Gastrocnemius medialis (tissue), 4 donors: ENCODE data around the gene STC2. TPM values are rescaled to one million over a fixed set of nuclear protein-coding genes. Genes with fewer than 3 reads are reported as not detected.
A peak's percentile ranks its signal among the peaks of the same experiment; 100 is the strongest.

ENCODE experiments used
- ATAC-seq, 2 donors: fragments of 150-250 bp; one replicate each; pipeline ENCODE4 v1.9.1; 2016
- DNase-seq, 2 donors: peaks; one replicate each; pipeline ENCODE4 v3.0.0-alpha.2; 2019
- H3K27ac ChIP-seq, 4 donors: fragments of 200-600 bp; sonication (generic); 1 replicate in 1 of 4; 2 replicates in 3 of 4; pipeline ENCODE4 v1.5.1; 2016 to 2018; ENCODE audit warnings: mild to moderate bottlenecking in 2 of 4, moderate library complexity in 1 of 4
- H3K27me3 ChIP-seq, 3 donors: fragments of 200-600 bp; sonication (generic) in 2 of 3; 1 replicate in 1 of 3; 2 replicates in 2 of 3; pipeline versions ENCODE4 v1.5.1 to v1.6.0; 2016 to 2019; ENCODE audit warnings: mild to moderate bottlenecking in 1 of 3, moderate library complexity in 1 of 3
- H3K36me3 ChIP-seq, 2 donors: fragments of 200-600 bp; sonication (generic) in 1 of 2; one replicate each; pipeline ENCODE4 v1.5.1; 2017 to 2018
- H3K4me1 ChIP-seq, 2 donors: fragments of 200-600 bp; sonication (generic) in 1 of 2; one replicate each; pipeline ENCODE4 v1.5.1; 2016 to 2017; ENCODE audit warnings: mild to moderate bottlenecking in 2 of 2
- H3K4me3 ChIP-seq, 4 donors: fragments of 200-600 bp; sonication (generic) in 3 of 4; 1 replicate in 1 of 4; 2 replicates in 3 of 4; pipeline ENCODE4 v1.5.1; 2016 to 2019; ENCODE audit warnings: mild to moderate bottlenecking in 2 of 4
- H3K9me3 ChIP-seq, 3 donors: fragments of 200-600 bp; sonication (generic) in 2 of 3; 1 replicate in 1 of 3; 2 replicates in 2 of 3; pipeline ENCODE4 v1.5.1; 2016 to 2019
- POLR2A ChIP-seq, 2 donors: fragments of 450-650 bp; IDR thresholded peaks; one replicate each; pipeline ENCODE4 v1.6.1; 2017; ENCODE audit warnings: antibody characterized with exemption in 2 of 2, mild to moderate bottlenecking in 2 of 2, moderate library complexity in 2 of 2
- in situ Hi-C, 4 donors: fragments of 200-750 bp; cut with MboI; loops; one replicate each; pipeline versions ENCODE4 v1.15.0 to v1.8.0; 2017; ENCODE audit warnings: low sequenced_read_pairs in 4 of 4
- intact Hi-C: fragments of 100-400 bp; cut with DNase I; formaldehyde crosslinking; loops from one replicate; pipeline ENCODE4 v1.15.1; 2023; ENCODE audit warnings: low total_unique reads
- total RNA-seq, 4 donors: library from RNA; depleted of rRNA; stranded (reverse); fragments of >200 nt; gene quantifications; one replicate each; pipeline versions ENCODE4 v1.1.0 to v1.2.3, GENCODE V29; 2016
- TF ChIP-seq, protein P1 (sequence below), 5 experiments: fragments of 450-650 bp in 3 of 5; fragments of 200-600 bp in 2 of 5; sonication (generic) in 2 of 5; IDR thresholded peaks in 4 of 5; conservative IDR thresholded peaks in 1 of 5; 1 replicate in 4 of 5; 2 replicates in 1 of 5; pipeline ENCODE4 v1.5.1; 2016 to 2019; ENCODE audit warnings: antibody characterized with exemption in 5 of 5, mild to moderate bottlenecking in 3 of 5, moderate library complexity in 3 of 5

STC2 gene
- total RNA-seq, 4 donors from 2014 or later, result 0.39 to 12.7 (median 4.0) TPM

DNA sequence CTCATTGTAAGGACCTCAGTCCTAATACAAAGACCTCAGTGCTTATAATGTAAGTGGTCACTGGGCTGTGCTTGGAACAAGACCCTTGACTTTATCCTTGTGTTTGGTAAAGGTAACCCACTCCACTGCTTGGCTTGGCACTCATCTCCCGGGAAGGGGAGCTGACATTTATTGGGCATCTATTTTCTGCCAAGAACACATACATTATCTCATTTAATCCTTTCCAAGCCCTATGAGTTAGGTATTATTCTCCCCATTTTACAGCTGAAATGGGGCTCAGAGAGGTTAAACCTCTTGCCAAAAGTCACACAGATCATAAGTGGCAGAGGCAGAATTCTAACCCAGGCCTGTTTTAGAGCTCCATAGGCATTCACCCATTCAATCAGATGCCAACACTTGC lies 32.4 kb downstream of the STC2 start:
- no peak for TF ChIP-seq POLR2A (IDR thresholded peaks at IDR 0.05)
- TF ChIP-seq, protein P1, sequence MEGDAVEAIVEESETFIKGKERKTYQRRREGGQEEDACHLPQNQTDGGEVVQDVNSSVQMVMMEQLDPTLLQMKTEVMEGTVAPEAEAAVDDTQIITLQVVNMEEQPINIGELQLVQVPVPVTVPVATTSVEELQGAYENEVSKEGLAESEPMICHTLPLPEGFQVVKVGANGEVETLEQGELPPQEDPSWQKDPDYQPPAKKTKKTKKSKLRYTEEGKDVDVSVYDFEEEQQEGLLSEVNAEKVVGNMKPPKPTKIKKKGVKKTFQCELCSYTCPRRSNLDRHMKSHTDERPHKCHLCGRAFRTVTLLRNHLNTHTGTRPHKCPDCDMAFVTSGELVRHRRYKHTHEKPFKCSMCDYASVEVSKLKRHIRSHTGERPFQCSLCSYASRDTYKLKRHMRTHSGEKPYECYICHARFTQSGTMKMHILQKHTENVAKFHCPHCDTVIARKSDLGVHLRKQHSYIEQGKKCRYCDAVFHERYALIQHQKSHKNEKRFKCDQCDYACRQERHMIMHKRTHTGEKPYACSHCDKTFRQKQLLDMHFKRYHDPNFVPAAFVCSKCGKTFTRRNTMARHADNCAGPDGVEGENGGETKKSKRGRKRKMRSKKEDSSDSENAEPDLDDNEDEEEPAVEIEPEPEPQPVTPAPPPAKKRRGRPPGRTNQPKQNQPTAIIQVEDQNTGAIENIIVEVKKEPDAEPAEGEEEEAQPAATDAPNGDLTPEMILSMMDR (IDR thresholded peaks at IDR 0.05 in 4 of 5, conservative IDR thresholded peaks at IDR 0.05 in 1 of 5), result no peak
- H3K4me3 ChIP-seq, result no peak overlapping the region
- intact Hi-C loops (loop anchor here (10.0 kb wide), 2 partner anchors 689 to 1019 kb away; partner anchors contain the start of gene C5orf47), in situ Hi-C loops (loop anchor here (5.0 to 25.0 kb wide), 4 partner anchors 277 to 1017 kb away; partner anchors contain the start of gene C5orf47 (in 2 of the 4))
- ATAC-seq (no peak), DNase-seq (no peak)
- no peaks in the 10 kb centered on the region for H3K9me3 ChIP-seq
- no peaks in the 10 kb centered on the region for H3K27me3 ChIP-seq
- H3K27ac ChIP-seq, result no peak overlapping the region
- peaks cover 3 to 6% of the 10 kb centered on the region in 2 donors for H3K4me1 ChIP-seq
- no peaks in the 10 kb centered on the region for H3K36me3 ChIP-seq

DNA sequence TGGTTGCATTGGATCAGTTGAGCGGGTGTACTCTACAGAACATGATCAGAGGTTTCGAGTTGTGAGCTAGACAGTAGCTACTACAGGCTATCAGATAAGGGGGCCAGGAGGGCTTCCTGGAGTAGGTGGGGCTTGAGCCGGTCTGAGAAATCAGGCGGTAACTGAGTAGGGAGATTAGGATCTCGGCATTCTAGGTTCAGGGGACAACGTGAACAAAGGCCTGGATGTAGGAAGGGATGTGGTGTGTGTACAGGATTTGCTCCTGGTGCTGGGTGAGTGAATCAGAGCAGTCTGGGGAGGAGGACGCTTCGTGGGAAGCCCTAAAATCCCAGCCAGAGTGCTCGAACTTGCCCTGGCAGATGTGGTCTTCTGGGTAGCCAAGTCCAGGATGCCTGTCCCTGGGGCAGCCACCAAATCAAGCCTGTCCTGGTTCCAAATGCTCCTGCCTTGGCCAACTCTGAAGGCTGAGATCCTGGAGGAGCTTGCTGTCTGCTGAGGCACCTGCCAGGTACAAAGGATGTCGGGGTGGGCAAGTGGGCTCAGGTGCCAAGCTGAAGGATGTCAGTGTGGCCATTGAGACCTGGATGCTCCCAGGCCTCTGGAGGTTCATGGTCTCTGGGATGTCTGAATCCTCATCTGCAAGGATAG lies 33.4 kb downstream of the STC2 start:
- intact Hi-C loops, result loop anchor here (1.0 to 10.0 kb wide), 4 partner anchors 38 to 1020 kb away; partner anchors contain the start of gene C5orf47
- H3K9me3 ChIP-seq, result no peaks in the 10 kb centered on the region
- no peak for TF ChIP-seq POLR2A (IDR thresholded peaks at IDR 0.05)
- TF ChIP-seq, protein P1 (IDR thresholded peaks at IDR 0.05 in 4 of 5, conservative IDR thresholded peaks at IDR 0.05 in 1 of 5), result no peak
- no peaks in the 10 kb centered on the region for H3K27me3 ChIP-seq
- no peak for DNase-seq
- in situ Hi-C loops, result loop anchor here (5.0 to 25.0 kb wide), 7 partner anchors 38 to 1018 kb away; partner anchors contain the start of gene C5orf47 (in 2 of the 4)
- no peak for ATAC-seq
- no peak overlapping the region for H3K27ac ChIP-seq
- H3K36me3 ChIP-seq, result no peaks in the 10 kb centered on the region
- H3K4me1 ChIP-seq, result peaks cover 3 to 6% of the 10 kb centered on the region in 2 donors
- no peak overlapping the region for H3K4me3 ChIP-seq

DNA sequence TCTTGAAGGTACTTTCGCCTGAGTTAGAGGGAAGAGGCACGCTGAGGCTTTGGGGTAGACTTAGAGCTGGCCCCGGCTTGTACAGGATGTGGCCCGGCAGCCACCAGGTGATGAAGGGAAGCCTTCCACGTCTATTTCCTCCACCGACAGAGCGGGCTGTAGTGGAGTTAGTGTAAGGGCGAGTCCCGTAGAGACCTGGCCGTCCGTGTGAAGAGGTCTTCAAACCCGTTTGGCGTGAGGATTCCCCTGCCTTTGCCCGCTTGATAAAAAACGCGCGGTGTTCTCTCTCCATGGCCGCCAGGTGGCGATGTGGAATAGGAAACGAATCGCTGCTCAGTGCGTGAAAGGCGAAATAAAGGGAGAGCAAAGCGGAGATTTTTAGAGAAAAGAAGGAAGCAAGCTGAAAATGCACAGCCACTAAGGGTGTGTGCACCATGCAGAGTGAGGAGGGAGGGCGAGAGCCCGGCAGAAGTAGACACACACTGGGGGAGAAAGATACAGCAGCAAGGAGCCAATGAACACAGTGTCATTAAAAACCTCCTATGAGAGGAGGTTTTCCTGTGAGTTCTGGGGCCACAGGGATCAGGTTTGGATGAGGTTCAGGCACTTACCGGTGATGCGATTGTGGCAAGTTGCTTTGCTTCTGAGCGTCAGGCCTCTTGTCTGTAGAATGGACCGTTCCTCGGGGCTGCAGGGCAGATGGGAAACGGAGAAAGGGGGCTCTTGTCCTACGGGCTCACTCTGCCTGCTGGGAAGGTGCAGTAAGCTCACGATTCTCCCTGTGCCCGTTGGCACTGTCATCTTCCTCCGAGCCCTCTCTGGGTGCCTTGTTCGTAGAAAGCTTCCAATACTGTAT lies 34.2 kb downstream of the STC2 start:
- TF ChIP-seq POLR2A (IDR thresholded peaks at IDR 0.05), result no peak
- TF ChIP-seq, protein P1 (IDR thresholded peaks at IDR 0.05 in 4 of 5, conservative IDR thresholded peaks at IDR 0.05 in 1 of 5), result peak; percentile 82 to 92 (median 87)
- intact Hi-C loops (loop anchor here (1.0 to 10.0 kb wide), 4 partner anchors 38 to 1021 kb away; partner anchors contain the start of gene C5orf47), in situ Hi-C loops (loop anchor here (5.0 to 25.0 kb wide), 6 partner anchors 38 to 1018 kb away; partner anchors contain the start of gene C5orf47 (in 2 of the 4))
- Histone ChIP-seq H3K4me3 (no peak overlapping the region), H3K27ac (no peak overlapping the region), H3K9me3 (no peaks in the 10 kb centered on the region), H3K36me3 (no peaks in the 10 kb centered on the region), H3K27me3 (peaks cover 0 to 1% (median 0%) of the 10 kb centered on the region in 3 donors), H3K4me1 (peaks cover 3 to 6% of the 10 kb centered on the region in 2 donors)
- DNase-seq (peak; percentile 40 to 49), ATAC-seq (peak; percentile 70 to 90)

DNA sequence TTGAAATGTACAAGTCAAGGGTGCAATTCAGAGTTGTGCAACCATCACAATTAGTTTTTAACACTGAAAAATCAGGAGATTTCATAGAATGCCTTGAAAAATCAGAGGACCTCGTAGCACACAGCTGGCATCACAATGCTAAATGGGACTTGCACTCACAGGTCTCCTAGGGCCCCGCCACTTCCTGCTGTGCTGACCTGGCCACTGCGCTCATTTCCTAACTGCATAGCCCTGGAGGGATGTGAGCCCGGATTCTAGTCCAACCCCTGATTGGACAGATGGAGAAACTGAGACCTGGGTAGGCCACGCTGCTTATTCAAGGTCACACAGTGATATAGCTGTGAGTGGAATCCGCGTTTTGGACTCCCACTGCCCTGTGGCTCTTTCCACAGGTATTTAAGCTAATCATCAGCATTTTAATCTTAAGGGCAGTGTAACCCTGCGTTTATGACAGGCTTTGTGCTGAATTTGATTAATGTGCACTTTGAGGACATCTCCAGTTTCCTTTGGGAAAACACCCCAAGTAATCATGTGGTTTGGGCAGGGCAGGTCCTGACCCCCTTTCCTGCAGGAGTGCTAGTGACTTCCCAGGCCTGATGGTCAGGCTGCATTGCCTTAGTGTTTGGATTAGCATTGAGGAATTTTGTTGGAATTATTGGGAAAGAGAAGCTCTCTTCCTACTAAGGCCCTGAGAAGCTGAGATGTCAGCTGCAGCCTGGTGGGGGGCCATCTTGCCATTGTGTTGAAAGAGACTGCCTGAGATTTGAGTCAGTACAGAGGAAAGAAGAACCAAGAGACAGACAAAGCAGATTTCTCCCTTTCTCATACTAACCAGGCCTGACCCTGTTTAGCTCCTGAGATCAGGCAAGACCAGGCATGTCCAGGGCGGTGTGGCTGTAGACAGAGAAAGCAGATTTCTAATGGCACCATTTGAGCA lies 36.2 kb downstream of the STC2 start:
- ATAC-seq, result no peak
- in situ Hi-C loops, result loop anchor here (5.0 to 25.0 kb wide), 6 partner anchors 40 to 1020 kb away; partner anchors contain the start of gene C5orf47 (in 2 of the 4)

More for the DNA sequence above, 36.2 kb downstream of the STC2 start:
- peaks cover 3 to 18% (median 8%) of the 10 kb centered on the region in 3 donors for H3K27me3 ChIP-seq
- intact Hi-C loops, result loop anchor here (10.0 kb wide), 2 partner anchors 693 to 1023 kb away; partner anchors contain the start of gene C5orf47
- TF ChIP-seq, protein P1 (IDR thresholded peaks at IDR 0.05 in 4 of 5, conservative IDR thresholded peaks at IDR 0.05 in 1 of 5), result no peak
- no peak for TF ChIP-seq POLR2A (IDR thresholded peaks at IDR 0.05)
- no peak for DNase-seq
- no peaks in the 10 kb centered on the region for H3K36me3 ChIP-seq
- H3K4me3 ChIP-seq, result no peak overlapping the region
- H3K27ac ChIP-seq, result no peak overlapping the region
- peaks cover 3 to 6% of the 10 kb centered on the region in 2 donors for H3K4me1 ChIP-seq
- H3K9me3 ChIP-seq, result no peaks in the 10 kb centered on the region
